ENCODE measurements around the gene AMIGO3. TPM values are rescaled to one million over a fixed set of nuclear protein-coding genes. Genes with fewer than 3 reads are reported as not detected.

Gene AMIGO3
- total RNA-seq, 1 donor from 2014 or later = not detected

DNA sequence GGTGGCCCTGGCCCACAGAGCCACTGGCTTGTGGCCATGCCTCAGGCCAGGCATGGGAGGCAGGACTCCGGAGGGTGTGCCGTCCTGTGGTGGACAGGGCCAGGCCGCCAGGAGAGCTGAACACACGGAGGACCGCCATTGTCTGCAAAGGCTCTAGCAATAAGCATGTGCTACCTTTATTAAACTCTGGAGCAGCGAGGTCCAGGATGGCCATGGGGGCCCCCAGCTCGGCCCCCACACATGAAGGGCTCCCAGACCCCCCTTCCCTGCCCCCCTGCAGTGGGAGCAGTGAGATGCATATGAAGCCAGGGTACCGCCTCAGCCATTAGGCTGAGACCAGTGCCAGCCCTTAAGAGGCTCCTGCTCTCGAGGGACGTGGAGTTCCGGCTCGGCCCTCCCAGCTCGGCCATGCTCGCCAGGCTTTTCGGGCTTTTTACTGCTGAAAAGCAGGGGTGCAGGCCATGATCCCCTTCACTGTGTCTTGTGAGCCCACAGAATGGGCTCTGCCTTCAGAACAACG is 2.7 kb downstream of the AMIGO3 start:
- no peak overlapping the region for H3K27ac Mint-ChIP-seq
- DNase-seq (ENCODE audit: low spot score) = no peak

GRCh38 chr3:49716169-49716568 is 3.3 kb downstream of the AMIGO3 start:
- H3K27me3 Mint-ChIP-seq (ENCODE audit: insufficient read depth, low read depth) = no peaks in the 10 kb centered on the region
- Histone ChIP-seq H2AFZ (replicated peaks) (no peak overlapping the region), H3K9me3 (ENCODE audit: low read depth) (no peaks in the 10 kb centered on the region), H3K4me2 (no peak overlapping the region), H3K27me3 (peaks cover 8% of the 10 kb centered on the region), H3K36me3 (no peaks in the 10 kb centered on the region), H4K20me1 (ENCODE audit: low read depth) (no peaks in the 10 kb centered on the region), H3K9ac (no peak overlapping the region), H3K27ac (no peak overlapping the region), H3F3A (ENCODE audit: low read depth) (peaks cover 24% of the 10 kb centered on the region), H3K4me3 (no peak overlapping the region), H3K4me1 (peaks cover 3% of the 10 kb centered on the region), H3K79me2 (ENCODE audit: low read depth) (no peaks in the 10 kb centered on the region)
- H3K4me1 Mint-ChIP-seq = peaks cover 9% of the 10 kb centered on the region
- DNase-seq (ENCODE audit: low spot score) = no peak
- H3K27ac Mint-ChIP-seq = no peak overlapping the region
- peaks cover 5% of the 10 kb centered on the region for H3K36me3 Mint-ChIP-seq
- H3K9me3 Mint-ChIP-seq = no peaks in the 10 kb centered on the region
- TF ChIP-seq, protein P1, sequence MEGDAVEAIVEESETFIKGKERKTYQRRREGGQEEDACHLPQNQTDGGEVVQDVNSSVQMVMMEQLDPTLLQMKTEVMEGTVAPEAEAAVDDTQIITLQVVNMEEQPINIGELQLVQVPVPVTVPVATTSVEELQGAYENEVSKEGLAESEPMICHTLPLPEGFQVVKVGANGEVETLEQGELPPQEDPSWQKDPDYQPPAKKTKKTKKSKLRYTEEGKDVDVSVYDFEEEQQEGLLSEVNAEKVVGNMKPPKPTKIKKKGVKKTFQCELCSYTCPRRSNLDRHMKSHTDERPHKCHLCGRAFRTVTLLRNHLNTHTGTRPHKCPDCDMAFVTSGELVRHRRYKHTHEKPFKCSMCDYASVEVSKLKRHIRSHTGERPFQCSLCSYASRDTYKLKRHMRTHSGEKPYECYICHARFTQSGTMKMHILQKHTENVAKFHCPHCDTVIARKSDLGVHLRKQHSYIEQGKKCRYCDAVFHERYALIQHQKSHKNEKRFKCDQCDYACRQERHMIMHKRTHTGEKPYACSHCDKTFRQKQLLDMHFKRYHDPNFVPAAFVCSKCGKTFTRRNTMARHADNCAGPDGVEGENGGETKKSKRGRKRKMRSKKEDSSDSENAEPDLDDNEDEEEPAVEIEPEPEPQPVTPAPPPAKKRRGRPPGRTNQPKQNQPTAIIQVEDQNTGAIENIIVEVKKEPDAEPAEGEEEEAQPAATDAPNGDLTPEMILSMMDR (IDR thresholded peaks at IDR 0.05) = no peak
- TF ChIP-seq EZH2phosphoT487 (IDR thresholded peaks at IDR 0.05) (no peak), EZH2 (IDR thresholded peaks at IDR 0.05) (no peak)
- H3K4me3 Mint-ChIP-seq = no peak overlapping the region

More for the DNA sequence above, 2.7 kb downstream of the AMIGO3 start:
- Mint-ChIP-seq H3K36me3 (peaks cover 8% of the 10 kb centered on the region), H3K4me1 (peaks cover 11% of the 10 kb centered on the region), H3K27me3 (ENCODE audit: insufficient read depth, low read depth) (no peaks in the 10 kb centered on the region), H3K9me3 (no peaks in the 10 kb centered on the region), H3K4me3 (no peak overlapping the region)
- Histone ChIP-seq H2AFZ (replicated peaks) (no peak overlapping the region), H3K4me2 (no peak overlapping the region), H3K36me3 (no peaks in the 10 kb centered on the region), H3K4me1 (peaks cover 3% of the 10 kb centered on the region), H4K20me1 (ENCODE audit: low read depth) (no peaks in the 10 kb centered on the region), H3K9ac (no peak overlapping the region), H3K79me2 (ENCODE audit: low read depth) (no peaks in the 10 kb centered on the region), H3F3A (ENCODE audit: low read depth) (peaks cover 24% of the 10 kb centered on the region), H3K9me3 (ENCODE audit: low read depth) (no peaks in the 10 kb centered on the region), H3K4me3 (no peak overlapping the region), H3K27me3 (peaks cover 8% of the 10 kb centered on the region), H3K27ac (no peak overlapping the region)
- TF ChIP-seq, protein P1 (IDR thresholded peaks at IDR 0.05) = no peak
- TF ChIP-seq EZH2 (IDR thresholded peaks at IDR 0.05) (no peak), EZH2phosphoT487 (IDR thresholded peaks at IDR 0.05) (no peak)

GRCh38 chr3:49715611-49716121 is 3.8 kb downstream of the AMIGO3 start:
- Histone ChIP-seq H3K36me3 (no peaks in the 10 kb centered on the region), H3K4me1 (peaks cover 3% of the 10 kb centered on the region), H2AFZ (replicated peaks) (no peak overlapping the region), H3F3A (ENCODE audit: low read depth) (peaks cover 22% of the 10 kb centered on the region), H3K9ac (no peak overlapping the region), H3K9me3 (ENCODE audit: low read depth) (no peaks in the 10 kb centered on the region), H3K27me3 (peaks cover 8% of the 10 kb centered on the region), H3K27ac (no peak overlapping the region), H3K4me2 (no peak overlapping the region), H3K79me2 (ENCODE audit: low read depth) (no peaks in the 10 kb centered on the region), H3K4me3 (no peak overlapping the region), H4K20me1 (ENCODE audit: low read depth) (no peaks in the 10 kb centered on the region)
- no peak for TF ChIP-seq EZH2 (IDR thresholded peaks at IDR 0.05)
- TF ChIP-seq, protein P1 (IDR thresholded peaks at IDR 0.05) = no peak
- TF ChIP-seq EZH2phosphoT487 (IDR thresholded peaks at IDR 0.05) = no peak
- Mint-ChIP-seq H3K27me3 (ENCODE audit: insufficient read depth, low read depth) (no peaks in the 10 kb centered on the region), H3K36me3 (peaks cover 3% of the 10 kb centered on the region), H3K4me1 (peaks cover 8% of the 10 kb centered on the region), H3K4me3 (no peak overlapping the region), H3K9me3 (no peaks in the 10 kb centered on the region), H3K27ac (no peak overlapping the region)
- no peak for DNase-seq (ENCODE audit: low spot score)

All from neural progenitor cell (in vitro differentiated cells).